ENCODE results near the gene CCDC85C.

Gene CCDC85C

DNA sequence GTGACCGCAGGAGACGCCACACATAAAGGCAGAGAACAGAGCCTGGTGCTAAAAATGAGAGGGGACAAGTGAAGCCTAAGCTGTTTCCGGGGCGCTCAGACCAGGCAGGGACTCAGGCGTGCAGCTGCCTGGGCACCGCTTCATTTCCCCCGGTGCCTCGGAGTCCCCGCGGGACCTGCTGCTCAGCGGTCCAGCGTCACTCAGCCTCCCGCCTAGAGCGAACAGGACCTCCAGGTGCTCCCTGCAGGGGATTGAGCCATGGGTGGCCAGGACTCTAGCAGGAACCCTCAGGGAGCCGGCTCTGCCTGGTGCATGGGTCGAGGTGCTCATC is 31.0 kb downstream of the CCDC85C start:
- no peak for DNase-seq (ENCODE audit: low read depth in 2 of 2)

DNA sequence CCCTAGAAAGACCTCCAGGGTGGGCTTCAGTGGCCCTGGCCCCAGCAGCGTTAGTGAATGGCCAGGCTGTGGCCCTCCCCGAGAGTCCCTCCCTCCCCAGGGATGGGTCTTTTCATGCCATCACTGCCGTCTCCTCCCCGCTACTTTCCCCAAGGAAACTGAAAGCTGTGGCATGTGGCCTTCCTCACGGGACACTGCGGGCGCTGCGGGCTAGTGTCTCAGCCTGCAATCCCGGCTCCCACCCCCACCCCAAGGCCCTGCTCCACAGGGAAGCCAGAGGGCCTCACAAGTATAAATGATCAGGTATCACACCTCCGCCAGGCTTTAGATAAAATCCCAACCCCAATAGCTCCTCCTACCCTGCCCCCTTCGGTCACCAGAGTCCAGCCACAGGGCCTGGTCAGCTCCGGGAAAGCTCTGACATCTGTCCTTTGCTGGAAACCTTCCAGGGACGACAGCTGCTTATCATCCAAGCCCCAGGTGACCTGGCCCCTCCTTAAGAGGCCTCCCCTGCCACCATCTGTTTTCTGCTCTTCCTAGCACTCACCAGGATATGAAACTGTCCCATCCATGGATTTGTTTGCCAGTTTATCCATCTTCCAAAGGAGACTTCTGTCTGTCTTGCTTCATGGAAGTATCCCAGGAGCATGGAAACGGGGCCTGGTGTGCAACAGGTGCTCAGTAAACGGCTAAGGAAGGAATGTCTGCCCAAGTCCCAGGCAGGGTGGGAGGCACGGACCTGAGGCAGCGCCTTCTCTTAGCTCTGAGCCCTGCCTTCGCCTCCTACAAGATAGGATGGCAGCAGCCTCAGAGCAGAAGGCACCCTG is 31.6 kb downstream of the CCDC85C start:
- DNase-seq (ENCODE audit: low read depth in 2 of 2): no peak

DNA sequence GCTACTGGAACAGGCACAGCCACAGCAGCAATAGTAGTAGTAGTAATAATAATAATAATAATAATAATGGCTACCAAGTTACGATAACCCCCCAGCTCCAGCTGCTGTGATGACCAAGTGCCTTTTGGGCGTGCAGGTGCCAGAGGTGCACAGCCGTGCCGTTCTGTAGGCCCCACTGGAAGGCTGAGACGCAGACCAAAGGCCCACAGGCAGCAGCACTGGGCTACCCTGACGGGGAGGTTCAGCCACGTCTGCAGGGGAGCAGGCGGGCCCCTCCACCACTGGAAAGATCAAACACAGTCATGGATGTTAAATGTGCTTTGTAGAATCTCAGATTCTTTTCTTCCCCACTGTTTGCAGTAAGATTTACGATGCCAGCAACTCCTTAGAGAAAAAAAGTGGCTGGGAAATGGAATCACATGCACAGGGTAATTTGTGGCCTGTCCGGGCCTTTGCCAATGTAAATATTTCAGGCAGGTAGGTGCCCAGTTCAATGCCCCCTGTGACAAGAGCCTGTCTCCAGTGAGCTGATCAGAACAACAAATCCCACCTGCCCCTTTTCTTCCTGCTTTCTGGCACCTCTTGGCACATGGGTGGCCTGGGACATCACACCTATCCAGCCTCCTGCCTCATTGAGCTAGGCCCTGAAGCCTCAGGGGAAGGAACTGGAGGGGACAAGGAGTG is 32.6 kb downstream of the CCDC85C start:
- DNase-seq (ENCODE audit: low read depth in 2 of 2): no peak

DNA sequence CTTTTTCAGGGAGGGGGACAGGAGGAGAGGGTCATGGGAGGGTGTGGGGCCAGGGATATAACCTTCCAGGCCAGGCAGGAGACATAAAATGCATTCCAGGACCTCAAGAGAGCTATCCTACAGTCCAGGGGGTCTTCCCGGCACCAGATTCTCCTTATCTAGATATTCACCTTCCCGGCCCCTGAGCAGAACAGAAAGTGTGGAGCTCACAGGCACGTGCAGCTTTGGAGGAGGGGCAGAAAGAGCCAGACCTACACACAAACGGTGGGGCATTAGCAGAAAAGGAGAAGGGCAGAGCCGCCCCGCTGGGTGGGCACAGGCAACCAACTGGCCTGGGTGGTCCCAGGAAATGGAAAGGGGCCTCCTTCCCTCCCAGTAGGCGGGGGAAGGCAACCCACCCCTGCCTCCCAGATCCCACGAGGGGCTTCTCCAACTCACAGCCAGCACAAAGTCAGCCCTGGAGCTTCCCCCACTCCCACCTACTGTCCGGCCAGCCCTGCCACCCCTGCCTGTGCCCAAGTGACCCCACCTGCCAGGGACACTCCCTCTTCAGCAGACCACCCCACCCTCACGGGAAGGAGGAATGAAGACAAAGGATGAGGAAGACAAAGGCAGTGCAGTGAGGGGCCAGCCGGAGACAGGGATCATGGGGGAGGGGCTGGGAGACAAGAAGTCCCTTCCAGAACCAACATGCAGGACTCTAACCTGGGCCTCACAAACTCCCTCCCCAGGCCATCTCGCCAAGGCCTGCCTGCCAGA is 33.3 kb downstream of the CCDC85C start:
- no peak for DNase-seq (ENCODE audit: low read depth in 2 of 2)

DNA sequence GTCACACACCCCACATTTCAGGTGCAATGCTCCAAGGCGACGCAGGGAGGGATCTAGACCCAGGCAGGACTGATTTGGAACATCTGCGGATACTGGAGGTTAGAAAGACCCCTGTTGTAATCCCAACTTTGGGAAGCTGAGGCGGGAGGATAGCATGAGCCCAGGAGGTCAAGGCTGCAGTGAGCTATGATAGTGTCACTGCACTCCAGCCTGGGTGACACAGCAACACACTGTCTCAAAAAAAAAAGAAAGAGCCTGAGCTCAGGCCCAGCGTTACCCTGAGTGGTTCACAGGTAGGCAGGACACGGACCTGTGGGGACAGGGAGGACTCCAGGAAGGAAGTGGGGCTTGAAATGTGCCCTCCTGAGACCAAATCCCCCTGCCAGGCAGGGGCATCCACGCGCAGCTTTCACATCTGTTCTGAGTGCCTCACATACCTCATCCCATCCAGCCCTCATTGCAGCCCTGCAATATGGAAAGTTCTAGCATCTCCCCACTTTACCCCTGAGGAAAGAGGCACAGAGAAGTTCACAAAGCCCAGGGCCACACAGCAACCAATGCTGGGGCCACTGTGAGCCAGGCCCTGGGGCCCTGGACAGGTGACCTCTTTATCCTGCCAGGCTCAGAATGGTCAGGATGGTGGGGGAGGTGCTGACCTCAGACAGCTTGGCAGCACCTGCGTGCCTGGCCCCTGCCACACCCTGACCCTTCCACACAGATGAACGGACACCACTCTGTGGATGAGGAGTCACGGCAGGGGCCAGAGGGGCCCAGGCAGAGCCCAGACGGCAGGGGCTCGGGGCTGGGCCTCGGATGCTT is 34.1 kb downstream of the CCDC85C start:
- DNase-seq (ENCODE audit: low read depth in 2 of 2): no peak

DNA sequence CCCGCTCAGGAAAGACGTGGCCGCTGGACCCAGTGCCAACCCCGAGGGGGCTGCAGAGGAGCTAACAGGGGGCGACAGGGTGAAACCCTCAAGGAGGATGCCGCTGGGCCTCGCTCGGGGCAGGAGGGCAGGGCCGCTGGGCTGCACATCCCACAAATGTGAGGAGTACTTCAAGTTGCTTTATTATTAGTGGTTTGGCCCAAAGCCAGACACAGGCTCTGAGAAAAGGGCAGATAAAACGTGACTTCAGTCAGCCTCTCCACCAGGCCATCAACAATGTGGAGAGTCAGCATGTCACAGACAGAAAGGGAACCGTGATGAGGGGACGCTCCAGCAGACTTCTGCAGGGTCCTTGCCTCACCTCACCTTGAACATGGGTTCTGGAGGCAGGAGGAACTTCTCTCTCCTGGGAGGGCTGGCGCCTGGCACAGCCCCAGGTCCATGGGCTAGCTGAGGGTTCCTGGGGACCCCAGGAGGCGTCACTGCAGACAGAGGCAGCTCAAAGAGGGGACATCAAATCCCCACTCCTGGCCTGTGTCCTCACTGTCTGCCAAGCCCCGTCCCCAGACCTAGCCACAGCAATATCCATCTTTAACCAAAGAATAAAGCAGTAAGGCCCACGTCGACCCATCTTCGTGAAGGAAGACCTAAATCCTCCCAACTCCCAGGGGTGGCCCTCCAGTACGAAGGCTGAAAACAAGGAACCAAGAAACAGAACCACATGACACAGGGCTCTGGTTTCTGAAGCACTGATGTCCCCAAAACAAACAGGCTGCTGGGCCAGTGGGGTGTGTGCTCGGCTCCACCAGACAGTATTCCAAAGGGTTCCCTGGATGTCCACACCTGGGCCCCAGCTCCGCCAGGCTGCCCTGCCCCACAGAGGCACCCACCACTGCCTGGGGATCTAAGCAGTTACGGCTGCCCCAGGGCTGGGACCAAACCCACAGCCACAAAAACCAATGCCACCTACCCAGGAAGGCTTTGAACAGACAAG is 35.1 kb downstream of the CCDC85C start:
- DNase-seq (ENCODE audit: low read depth in 2 of 2): no peak

DNA sequence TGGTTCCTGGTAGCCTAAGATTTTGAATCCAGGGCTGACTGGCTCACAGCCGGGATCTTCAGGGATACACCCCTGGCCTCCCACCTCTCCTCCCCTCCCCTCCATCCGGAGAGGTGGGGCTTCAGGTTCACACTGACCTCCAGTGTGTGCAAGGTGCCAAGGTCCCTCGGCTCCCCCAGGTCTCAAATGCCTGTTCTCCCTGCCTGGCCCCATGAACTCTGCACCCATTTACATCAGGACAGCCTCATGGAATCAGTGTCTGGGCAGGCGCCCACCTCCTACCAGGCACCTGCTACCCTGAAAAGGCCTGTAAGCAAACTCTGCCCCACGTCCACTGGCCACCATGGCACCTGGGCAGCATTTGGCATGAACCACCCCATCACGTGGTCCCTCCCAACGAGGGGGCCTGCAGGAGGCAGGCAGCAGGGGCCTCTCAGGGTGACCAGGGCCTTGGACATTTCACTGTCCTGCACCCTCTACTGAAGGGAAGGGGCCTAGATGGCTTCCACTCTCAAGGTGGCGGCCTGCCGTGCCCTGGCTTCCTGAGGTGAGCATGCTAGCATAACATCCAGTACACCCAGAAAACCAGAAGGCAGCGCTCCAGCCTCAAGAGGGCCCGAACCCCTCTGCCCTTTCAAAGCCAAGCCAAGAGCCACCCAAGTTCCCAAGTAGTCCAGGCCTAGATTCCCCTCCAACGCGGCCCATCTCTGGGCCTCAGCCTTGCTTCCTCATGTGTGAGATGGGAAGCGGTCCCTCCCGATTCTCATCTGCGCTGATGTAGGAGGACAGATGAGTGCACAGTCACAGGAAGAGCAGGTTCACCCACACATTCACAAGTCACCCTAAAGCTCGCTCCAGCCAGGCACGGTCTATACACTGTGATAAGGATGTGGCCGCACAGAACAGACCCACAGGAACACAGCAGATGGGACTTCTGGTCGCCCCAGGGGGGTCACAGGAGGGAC is 37.3 kb downstream of the CCDC85C start:
- DNase-seq (ENCODE audit: low read depth in 2 of 2): no peak

DNA sequence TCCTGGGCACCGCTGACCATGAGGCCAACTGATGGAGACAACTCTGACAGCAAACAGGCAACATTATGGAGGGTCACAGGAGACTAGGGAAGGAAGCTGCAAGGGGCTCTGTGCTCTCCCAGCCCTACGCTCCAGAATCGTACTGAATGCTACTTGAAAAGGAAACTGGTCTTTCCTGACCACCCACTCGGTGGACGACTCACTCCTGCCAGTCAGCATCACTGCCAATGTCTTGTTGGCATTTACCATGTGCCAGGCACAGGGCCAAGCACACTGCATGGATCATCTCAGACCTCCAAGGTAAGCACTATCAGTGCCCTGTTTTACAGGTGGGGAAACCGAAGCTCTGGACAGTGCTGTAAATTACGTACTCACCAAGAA is 38.0 kb downstream of the CCDC85C start:
- no peak for DNase-seq (ENCODE audit: low read depth in 2 of 2)

DNA sequence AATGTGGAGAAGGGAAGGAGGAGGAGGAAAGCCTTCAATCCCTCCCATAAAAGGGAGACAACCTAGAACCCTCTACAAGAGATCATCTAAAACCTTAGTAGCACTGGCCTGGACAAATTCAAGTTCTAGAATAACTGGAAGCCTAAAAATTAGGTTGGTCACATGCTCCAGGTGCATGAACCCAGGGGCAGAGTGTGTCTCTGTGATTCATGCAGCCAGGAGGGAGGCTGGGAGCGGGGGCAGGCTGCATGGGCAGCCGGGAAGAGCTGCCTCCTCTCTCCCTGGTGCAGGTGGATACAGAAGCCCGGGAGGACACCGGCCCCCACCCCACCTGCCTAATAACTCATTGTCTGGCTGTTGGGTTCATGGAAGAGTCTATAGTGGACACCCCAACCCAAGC is 38.6 kb downstream of the CCDC85C start:
- DNase-seq (ENCODE audit: low read depth in 2 of 2): no peak

DNA sequence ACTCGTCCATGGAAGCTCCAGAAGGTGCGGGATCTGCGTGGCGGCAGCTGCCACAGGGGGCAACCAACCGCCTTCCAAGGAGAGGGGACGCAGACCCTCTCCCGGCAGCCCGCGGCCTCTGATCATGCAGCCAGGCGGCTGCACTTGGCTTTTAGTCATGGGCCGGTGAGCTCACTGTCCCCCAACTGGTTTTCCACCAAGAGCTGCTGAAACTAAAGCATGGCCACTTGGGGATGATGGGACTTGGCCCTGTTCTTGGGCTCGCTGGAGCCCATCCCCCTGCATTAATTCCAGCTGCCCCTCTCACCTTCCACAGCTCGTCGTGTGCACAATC is 39.1 kb downstream of the CCDC85C start:
- DNase-seq (ENCODE audit: low read depth in 2 of 2): no peak

DNA sequence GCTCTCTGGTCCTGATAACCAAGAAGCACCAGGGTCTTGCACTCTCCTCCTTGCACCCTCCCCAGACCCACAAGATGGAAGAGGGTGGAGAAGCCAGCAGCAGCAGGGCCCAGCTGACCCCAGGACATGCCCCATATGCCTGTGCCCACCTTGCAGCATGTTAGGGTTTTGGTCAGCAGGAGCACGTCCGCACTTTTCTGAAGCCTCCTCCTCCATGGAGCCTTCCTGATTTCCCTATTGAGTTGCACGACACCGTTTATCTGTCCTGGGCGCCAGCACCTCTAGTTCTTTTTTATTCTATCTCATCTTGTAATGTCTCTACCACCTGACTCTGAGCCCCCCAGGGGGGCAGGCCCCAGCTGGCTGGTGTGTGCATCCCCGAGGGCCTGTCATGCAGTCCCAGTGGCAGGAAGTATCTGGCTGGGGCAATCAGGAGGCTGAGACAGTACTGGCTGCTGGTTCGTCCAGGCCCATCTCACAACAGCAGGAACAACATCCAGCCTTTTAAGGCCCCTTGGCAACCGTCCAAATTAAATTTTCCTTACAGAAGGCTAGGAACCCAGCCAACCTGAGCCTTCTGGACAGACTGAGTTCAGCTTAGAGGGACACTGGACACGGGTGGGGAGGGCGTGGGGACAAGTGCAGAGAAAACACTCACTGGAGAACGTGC is 39.6 kb downstream of the CCDC85C start:
- DNase-seq (ENCODE audit: low read depth in 2 of 2): no peak

DNA sequence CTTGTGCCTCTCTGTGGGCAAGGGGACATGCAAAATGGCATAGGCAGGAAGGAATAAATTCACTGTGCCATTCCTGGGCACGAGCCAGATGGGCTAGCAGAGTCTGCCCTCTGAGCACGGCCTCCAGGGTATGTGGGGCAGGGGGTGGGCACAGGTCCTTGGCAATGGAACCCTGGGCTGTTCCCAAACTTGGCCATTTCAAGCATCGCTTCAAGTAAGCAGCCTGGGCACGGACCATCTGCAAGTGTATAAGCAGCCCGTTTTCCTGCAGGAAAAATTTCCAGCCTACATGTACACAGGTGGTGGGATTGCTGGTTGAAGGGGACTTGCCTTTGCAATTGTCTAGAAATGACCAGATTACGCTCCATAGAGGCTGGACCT is 40.3 kb downstream of the CCDC85C start:
- DNase-seq (ENCODE audit: low read depth in 2 of 2): no peak

DNA sequence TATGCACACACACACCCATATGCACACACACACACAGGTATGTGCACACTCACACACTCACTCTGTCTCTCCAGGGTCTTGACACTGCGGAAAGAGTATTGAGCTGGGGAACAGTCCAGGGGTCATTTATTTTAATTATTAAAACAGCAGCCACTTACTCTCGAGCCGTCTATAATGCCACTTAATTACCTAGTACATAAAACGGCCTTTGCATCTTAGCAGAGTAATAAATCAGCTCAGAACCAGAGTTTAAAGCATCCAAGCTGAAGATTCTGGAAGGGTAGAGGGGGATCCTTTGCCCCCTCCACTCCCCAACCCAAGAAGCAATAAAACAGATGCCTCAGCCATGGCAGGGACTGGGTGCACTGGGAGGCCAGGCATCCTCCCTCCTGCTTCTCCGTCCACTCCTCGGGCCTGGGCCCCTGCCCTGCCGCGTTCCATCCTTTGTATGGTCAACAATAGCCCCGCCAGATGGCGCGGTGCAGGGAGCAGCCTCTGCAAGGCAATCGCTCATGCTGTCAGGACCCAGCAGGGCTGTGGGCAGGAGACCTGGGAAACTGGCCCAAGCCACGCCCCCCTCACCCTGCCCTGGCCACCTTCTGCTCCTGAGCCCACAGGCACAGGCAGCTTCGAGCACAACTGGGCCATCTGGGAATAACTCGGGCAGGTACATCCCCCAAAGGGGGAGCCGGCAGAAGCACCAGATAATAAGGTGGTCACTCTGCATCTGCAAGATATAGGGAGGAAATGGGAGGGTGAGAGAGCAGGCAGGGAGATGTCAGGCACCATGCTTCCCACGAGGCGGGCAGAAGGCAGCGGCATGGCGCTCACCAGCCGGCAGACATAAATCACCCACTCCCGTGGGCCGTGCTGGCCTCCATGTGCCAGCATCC is 40.9 kb downstream of the CCDC85C start:
- DNase-seq (ENCODE audit: low read depth in 2 of 2): no peak

DNA sequence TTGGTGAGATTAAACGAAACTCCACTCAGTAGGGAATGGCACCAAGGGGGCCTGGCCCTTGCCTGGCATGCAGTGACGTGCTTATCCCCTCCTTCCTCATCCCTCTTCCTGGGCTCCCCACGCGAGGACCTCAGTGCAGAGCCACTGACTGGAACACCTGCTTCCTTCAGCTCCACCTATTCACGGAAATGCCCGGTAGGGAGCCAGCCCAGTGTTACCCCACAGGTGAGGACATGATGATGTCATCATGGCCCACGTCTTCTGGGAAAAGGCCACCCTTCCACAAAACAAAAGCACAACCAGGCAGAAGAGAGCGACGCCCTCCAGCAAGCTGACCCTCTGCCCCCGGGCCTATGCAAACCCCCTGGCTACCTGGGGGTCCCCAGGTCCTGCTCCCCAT is 42.1 kb downstream of the CCDC85C start:
- DNase-seq (ENCODE audit: low read depth in 2 of 2): no peak

DNA sequence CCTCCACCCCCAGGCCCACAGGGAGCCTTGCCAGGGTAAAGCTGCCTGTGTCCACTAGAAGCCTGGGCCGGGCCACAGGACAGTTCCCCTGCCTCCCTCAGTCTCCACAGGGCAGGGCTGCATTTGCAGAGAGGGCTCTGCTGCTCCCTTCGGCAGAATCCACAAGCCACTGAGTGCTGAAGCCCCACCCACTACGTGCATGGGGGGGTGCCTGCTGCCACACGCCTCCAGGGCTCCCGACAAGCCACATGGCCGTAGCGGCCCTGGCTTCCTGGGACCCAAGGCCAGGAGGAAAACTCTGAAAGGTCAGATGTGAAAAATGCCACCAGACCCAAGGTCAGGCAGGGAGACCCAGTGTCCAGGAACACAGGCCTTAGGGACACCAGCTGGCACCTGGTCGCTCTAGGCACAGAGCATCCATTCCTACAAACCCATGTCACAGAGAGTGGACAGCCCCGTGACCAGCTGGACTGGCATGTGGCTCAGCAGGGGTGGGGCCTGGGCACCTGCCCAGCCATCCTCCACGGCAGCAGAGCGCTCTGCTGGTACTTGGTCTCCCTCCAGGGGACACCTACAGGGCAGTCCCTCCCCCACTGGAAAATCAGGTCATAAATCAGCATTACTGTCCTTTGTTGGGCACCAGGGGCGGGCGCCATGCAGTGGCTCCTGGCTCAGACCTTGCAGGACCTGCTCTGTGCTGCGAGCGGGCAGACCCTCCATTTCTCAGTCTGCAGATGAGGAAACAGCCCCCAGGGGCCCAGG is 42.9 kb downstream of the CCDC85C start:
- no peak for DNase-seq (ENCODE audit: low read depth in 2 of 2)

DNA sequence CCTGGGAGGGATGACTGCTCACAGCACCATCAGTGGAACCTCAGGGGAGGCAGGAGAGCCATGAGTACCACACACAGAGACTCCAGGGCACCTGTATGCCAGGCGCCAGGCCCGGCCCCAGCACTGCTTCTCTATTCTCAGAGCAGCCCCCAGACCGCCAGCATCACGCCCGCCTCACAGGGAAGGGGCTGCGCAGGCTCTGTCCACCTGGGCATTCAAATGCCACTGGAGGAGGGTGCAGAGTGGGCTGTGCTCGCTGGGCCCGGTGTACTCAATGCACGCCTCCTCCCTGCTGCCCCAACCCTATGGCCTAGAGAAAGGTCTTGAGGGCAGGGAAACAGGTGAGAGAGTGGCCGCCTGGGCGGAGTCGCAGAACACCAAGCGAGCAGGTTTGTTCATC is 43.6 kb downstream of the CCDC85C start:
- no peak for DNase-seq (ENCODE audit: low read depth in 2 of 2)

DNA sequence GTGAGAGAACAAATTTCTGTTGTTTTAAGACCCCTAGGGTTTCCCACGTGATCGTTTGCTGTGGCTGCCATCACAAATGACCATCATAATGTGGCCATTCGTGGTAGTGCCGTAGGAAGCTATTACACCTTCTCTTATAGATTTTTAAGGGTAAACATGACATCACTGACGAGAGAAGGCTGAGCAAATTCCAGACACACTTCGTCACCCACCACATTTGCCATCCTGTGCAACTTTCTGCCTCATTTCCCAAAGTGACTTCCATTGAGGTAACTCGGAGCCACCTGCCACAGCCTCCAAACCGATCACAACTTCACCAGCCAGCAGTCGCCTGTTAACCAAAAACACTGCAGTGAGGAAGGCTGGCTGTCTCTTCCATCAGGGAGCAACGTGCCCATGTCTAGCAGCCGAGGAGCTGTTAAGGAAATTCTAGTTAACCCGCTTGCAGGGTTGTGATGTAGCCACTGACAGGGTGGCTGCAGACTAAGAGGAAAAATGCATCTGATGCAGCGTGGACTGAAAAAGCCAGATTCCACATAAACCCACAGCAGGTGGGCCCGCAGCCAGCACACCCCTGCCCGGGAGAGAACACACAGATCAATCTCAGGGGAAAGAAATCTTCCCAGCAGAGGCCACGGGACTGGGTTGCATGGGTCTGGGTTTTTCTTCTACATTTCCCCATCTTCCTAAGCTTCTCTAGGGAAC is 44.6 kb downstream of the CCDC85C start:
- no peak for DNase-seq (ENCODE audit: low read depth in 2 of 2)
